ENCODE data around the gene MYOM1. TPM values are rescaled to one million over a fixed set of nuclear protein-coding genes. Genes with fewer than 3 reads are reported as not detected.
"Not testable (repeated sequence)": the region's sequence is repeated elsewhere in the genome, so short reads cannot be mapped to it uniquely, and the experiment has no call there.

The MYOM1 gene
- polyA plus RNA-seq, 4 donors: 1.5 to 7.9 (median 2.8) TPM

DNA sequence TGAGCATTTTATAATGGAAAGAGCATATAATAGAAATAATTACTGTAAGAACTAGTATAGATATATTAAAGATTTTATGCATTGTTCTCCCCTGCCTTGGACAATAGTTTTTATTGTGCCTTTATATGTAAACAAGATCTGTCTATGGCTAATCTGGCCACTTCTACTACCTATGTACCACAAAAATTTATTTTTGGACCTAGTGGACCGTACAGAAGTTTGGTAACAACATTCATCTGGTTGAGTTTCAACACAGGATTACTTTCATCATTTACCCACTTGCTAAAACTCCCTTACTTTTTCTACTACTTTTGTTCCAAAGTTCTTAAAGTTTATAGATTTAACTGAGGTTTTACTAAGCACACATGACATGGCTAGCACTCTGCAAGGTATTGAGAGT, 13.2 kb upstream of the MYOM1 start:
- peaks cover 0 to 3% (median 3%) of the 10 kb centered on the region in 3 donors for H3K4me1 ChIP-seq (ENCODE audit: control insufficient read depth in 3 of 3, insufficient read depth in 2 of 3, low read depth in 1 of 3, low read length in 2 of 3)
- peak overlapping the region; percentile 9 to 50 (median 46) for H3K27ac ChIP-seq (ENCODE audit: low read depth in 1 of 3, low read length in 2 of 3)
- FAIRE-seq (no peak), DNase-seq (no peak)
- 83 to 100% (median 87%) methylated on average over 1 of the region's 1 CpG for WGBS, 3 donors
- H3K27me3 ChIP-seq (ENCODE audit: control insufficient read depth in 3 of 3, insufficient read depth in 3 of 3, low read length in 3 of 3): no peaks in the 10 kb centered on the region
- no peaks in the 10 kb centered on the region for H3K9me3 ChIP-seq (ENCODE audit: control insufficient read depth in 2 of 2, insufficient read depth in 1 of 2, low read depth in 1 of 2, low read length in 1 of 2)
- no peak overlapping the region for H3K4me3 ChIP-seq (ENCODE audit: low read depth in 1 of 3, low read length in 3 of 3)
- H3K36me3 ChIP-seq (ENCODE audit: control insufficient read depth in 3 of 3, insufficient read depth in 2 of 3, low read depth in 1 of 3, low read length in 3 of 3): no peaks in the 10 kb centered on the region

DNA sequence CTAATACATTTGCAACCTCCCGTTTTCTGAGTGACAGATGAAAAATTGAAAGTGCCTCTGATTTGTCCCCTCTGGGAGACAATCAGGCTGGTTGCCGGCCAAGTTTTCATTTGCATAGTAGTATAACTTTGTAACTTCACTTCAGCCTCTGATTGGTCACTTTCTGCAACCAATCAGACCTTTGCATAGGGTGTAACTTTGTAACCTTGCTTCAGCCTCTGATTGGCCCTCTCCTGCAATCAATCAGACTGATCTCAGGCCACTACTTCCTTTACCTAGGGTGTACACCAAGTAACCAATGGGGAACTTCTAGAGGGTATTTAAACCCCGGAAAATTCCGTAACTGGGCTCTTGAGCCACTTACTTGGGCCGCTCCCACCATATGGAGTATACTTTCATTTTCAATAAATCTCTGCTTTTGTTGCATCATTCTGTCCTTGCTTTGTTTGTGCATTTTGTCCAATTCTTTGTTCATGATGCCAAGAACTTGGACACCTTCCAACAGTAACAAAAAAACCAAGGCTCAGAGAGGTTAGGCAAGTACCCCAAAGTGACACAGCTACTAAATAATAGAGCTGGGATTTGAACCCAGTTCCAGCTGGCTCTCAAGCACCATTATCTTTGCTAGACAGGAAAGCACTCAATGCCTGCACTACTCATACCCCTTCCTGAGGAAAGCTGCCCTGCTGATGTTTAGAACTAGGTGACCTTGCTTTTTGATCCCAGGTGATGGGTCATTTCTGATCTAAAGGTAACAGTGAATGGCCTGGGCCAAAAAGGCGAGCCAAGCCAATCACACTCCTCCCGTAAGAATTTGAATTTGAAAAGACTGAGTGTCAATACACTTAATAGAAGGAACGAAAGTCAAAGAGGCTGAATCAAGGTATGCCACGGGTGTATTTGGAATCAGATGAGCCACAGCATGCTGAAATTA, 10.9 kb upstream of the MYOM1 start:
- 80 to 85% (median 83%) methylated on average over 9 of the region's 9 CpGs for WGBS, 3 donors
- no peak overlapping the region for H3K27ac ChIP-seq (ENCODE audit: low read depth in 1 of 3, low read length in 2 of 3)
- no peaks in the 10 kb centered on the region for H3K27me3 ChIP-seq (ENCODE audit: control insufficient read depth in 3 of 3, insufficient read depth in 3 of 3, low read length in 3 of 3)
- H3K4me1 ChIP-seq (ENCODE audit: control insufficient read depth in 3 of 3, insufficient read depth in 2 of 3, low read depth in 1 of 3, low read length in 2 of 3): peaks cover 0 to 8% (median 4%) of the 10 kb centered on the region in 3 donors
- FAIRE-seq (no peak), DNase-seq (no peak)
- no peaks in the 10 kb centered on the region for H3K36me3 ChIP-seq (ENCODE audit: control insufficient read depth in 3 of 3, insufficient read depth in 2 of 3, low read depth in 1 of 3, low read length in 3 of 3)
- H3K4me3 ChIP-seq (ENCODE audit: low read depth in 1 of 3, low read length in 3 of 3): no peak overlapping the region
- H3K9me3 ChIP-seq (ENCODE audit: control insufficient read depth in 2 of 2, insufficient read depth in 1 of 2, low read depth in 1 of 2, low read length in 1 of 2): no peaks in the 10 kb centered on the region

DNA sequence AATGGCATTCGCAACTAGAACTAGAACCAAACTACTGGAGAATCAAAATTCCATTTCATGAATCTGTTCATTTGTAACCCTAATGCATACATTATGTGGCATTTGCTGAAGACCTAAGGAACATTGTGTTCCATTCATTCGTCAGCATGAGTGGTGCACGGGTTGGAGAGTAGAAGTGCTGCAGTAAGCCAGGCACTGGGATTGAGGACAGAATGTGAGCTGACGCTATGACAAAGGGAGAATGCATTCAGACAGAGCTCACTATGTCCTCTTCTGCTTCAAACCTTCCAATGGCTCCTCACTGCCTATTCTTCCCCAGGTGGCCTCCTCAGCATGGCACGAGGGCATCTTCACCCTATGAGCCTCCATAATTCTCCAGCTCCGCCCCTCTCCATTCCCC, 6.3 kb upstream of the MYOM1 start:
- Histone ChIP-seq H3K27me3 (ENCODE audit: control insufficient read depth in 3 of 3, insufficient read depth in 3 of 3, low read length in 3 of 3) (no peaks in the 10 kb centered on the region), H3K9me3 (ENCODE audit: control insufficient read depth in 2 of 2, insufficient read depth in 1 of 2, low read depth in 1 of 2, low read length in 1 of 2) (no peaks in the 10 kb centered on the region), H3K4me3 (ENCODE audit: low read depth in 1 of 3, low read length in 3 of 3) (no peak overlapping the region), H3K27ac (ENCODE audit: low read depth in 1 of 3, low read length in 2 of 3) (no peak overlapping the region), H3K36me3 (ENCODE audit: control insufficient read depth in 3 of 3, insufficient read depth in 2 of 3, low read depth in 1 of 3, low read length in 3 of 3) (no peaks in the 10 kb centered on the region), H3K4me1 (ENCODE audit: control insufficient read depth in 3 of 3, insufficient read depth in 2 of 3, low read depth in 1 of 3, low read length in 2 of 3) (peaks cover 0 to 21% (median 7%) of the 10 kb centered on the region in 3 donors)
- FAIRE-seq (no peak), DNase-seq (no peak)
- 90 to 94% (median 92%) methylated on average over 6 of the region's 6 CpGs for WGBS, 3 donors

GRCh38 chr18:3225588-3225987, 5.8 kb upstream of the MYOM1 start:
- FAIRE-seq (no peak), DNase-seq (peak; percentile 48 to 80)
- H3K4me3 ChIP-seq (ENCODE audit: low read depth in 1 of 3, low read length in 3 of 3): no peak overlapping the region

DNA sequence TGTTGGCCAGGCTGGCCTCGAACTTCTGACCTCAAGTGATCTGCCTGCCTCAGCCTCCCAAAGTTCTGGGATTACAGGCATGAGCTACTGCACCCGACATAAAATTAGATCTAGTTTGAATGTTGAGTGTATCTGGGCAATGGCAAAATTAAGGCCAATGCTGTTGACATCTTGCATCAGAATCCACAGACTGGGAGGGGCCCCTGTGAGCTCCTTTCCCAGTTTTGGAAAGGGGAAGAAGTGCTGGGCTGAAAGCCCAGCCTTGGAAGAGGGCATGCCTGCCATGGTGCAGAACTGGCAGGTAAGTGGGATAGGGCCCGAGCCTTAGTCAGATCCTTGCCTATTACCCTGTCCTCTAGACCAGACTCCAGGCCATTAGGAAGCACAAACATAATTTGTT, 4.5 kb upstream of the MYOM1 start:
- no peak for FAIRE-seq
- Histone ChIP-seq H3K9me3 (ENCODE audit: control insufficient read depth in 2 of 2, insufficient read depth in 1 of 2, low read depth in 1 of 2, low read length in 1 of 2) (no peaks in the 10 kb centered on the region), H3K36me3 (ENCODE audit: control insufficient read depth in 3 of 3, insufficient read depth in 2 of 3, low read depth in 1 of 3, low read length in 3 of 3) (no peaks in the 10 kb centered on the region), H3K4me1 (ENCODE audit: control insufficient read depth in 3 of 3, insufficient read depth in 2 of 3, low read depth in 1 of 3, low read length in 2 of 3) (peaks cover 0 to 31% (median 7%) of the 10 kb centered on the region in 3 donors), H3K27me3 (ENCODE audit: control insufficient read depth in 3 of 3, insufficient read depth in 3 of 3, low read length in 3 of 3) (no peaks in the 10 kb centered on the region), H3K4me3 (ENCODE audit: low read depth in 1 of 3, low read length in 3 of 3) (no peak overlapping the region), H3K27ac (ENCODE audit: low read depth in 1 of 3, low read length in 2 of 3) (no peak overlapping the region)
- no peak for DNase-seq
- 89 to 92% (median 89%) methylated on average over 3 of the region's 3 CpGs for WGBS, 3 donors

More at GRCh38 chr18:3225588-3225987, 5.8 kb upstream of the MYOM1 start:
- Histone ChIP-seq H3K27ac (ENCODE audit: low read depth in 1 of 3, low read length in 2 of 3) (peak overlapping the region in 2 of 3 donors; percentile 44 to 49), H3K36me3 (ENCODE audit: control insufficient read depth in 3 of 3, insufficient read depth in 2 of 3, low read depth in 1 of 3, low read length in 3 of 3) (no peaks in the 10 kb centered on the region), H3K4me1 (ENCODE audit: control insufficient read depth in 3 of 3, insufficient read depth in 2 of 3, low read depth in 1 of 3, low read length in 2 of 3) (peaks cover 0 to 22% (median 7%) of the 10 kb centered on the region in 3 donors), H3K27me3 (ENCODE audit: control insufficient read depth in 3 of 3, insufficient read depth in 3 of 3, low read length in 3 of 3) (no peaks in the 10 kb centered on the region), H3K9me3 (ENCODE audit: control insufficient read depth in 2 of 2, insufficient read depth in 1 of 2, low read depth in 1 of 2, low read length in 1 of 2) (no peaks in the 10 kb centered on the region)
- 23 to 59% (median 37%) methylated on average over 3 of the region's 3 CpGs for WGBS, 3 donors

DNA sequence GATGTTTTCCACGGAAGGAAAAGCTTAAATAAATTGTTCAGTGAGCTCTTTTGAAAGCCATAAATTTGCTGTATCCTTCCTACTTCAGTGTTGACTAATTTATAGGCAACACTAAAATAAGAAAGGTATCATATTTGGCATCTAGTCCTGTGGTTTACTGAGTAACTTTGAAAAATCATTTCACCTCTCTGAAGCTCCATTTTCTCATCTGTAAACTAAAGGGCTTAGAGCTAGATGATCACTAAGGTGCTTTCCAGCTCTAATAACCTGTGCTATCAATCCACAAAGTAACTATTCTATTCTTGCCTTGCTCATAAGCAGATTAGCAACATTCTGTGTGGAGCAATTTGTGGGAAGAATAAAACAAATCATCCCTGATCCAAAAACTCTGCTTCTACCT, 3.6 kb upstream of the MYOM1 start:
- Histone ChIP-seq H3K4me1 (ENCODE audit: control insufficient read depth in 3 of 3, insufficient read depth in 2 of 3, low read depth in 1 of 3, low read length in 2 of 3) (peaks cover 0 to 36% (median 7%) of the 10 kb centered on the region in 3 donors), H3K27ac (ENCODE audit: low read depth in 1 of 3, low read length in 2 of 3) (peak overlapping the region in 1 of 3 donors; percentile 26), H3K36me3 (ENCODE audit: control insufficient read depth in 3 of 3, insufficient read depth in 2 of 3, low read depth in 1 of 3, low read length in 3 of 3) (no peaks in the 10 kb centered on the region), H3K4me3 (ENCODE audit: low read depth in 1 of 3, low read length in 3 of 3) (no peak overlapping the region), H3K9me3 (ENCODE audit: control insufficient read depth in 2 of 2, insufficient read depth in 1 of 2, low read depth in 1 of 2, low read length in 1 of 2) (no peaks in the 10 kb centered on the region), H3K27me3 (ENCODE audit: control insufficient read depth in 3 of 3, insufficient read depth in 3 of 3, low read length in 3 of 3) (no peaks in the 10 kb centered on the region)
- WGBS, 3 donors: 54 to 63% (median 63%) methylated on average over 1 of the region's 1 CpG
- FAIRE-seq (no peak), DNase-seq (no peak)

GRCh38 chr18:3221496-3221895, 1.7 kb upstream of the MYOM1 start:
- Histone ChIP-seq H3K4me3 (ENCODE audit: low read depth in 1 of 3, low read length in 3 of 3) (no peak overlapping the region), H3K9me3 (ENCODE audit: control insufficient read depth in 2 of 2, insufficient read depth in 1 of 2, low read depth in 1 of 2, low read length in 1 of 2) (peaks cover 0 to 6% of the 10 kb centered on the region in 2 donors), H3K27me3 (ENCODE audit: control insufficient read depth in 3 of 3, insufficient read depth in 3 of 3, low read length in 3 of 3) (no peaks in the 10 kb centered on the region), H3K27ac (ENCODE audit: low read depth in 1 of 3, low read length in 2 of 3) (no peak overlapping the region), H3K4me1 (ENCODE audit: control insufficient read depth in 3 of 3, insufficient read depth in 2 of 3, low read depth in 1 of 3, low read length in 2 of 3) (peaks cover 0 to 49% (median 10%) of the 10 kb centered on the region in 3 donors), H3K36me3 (ENCODE audit: control insufficient read depth in 3 of 3, insufficient read depth in 2 of 3, low read depth in 1 of 3, low read length in 3 of 3) (no peaks in the 10 kb centered on the region)
- no peak for DNase-seq
- FAIRE-seq: no peak
- 93 to 96% (median 93%) methylated on average over 6 of the region's 6 CpGs for WGBS, 3 donors

GRCh38 chr18:3220868-3221267, 1.1 kb upstream of the MYOM1 start:
- not testable (repeated sequence) for H3K27me3 ChIP-seq (ENCODE audit: control insufficient read depth in 3 of 3, insufficient read depth in 3 of 3, low read length in 3 of 3); DNase-seq; FAIRE-seq; H3K9me3 ChIP-seq (ENCODE audit: control insufficient read depth in 2 of 2, insufficient read depth in 1 of 2, low read depth in 1 of 2, low read length in 1 of 2); H3K36me3 ChIP-seq (ENCODE audit: control insufficient read depth in 3 of 3, insufficient read depth in 2 of 3, low read depth in 1 of 3, low read length in 3 of 3); H3K4me3 ChIP-seq (ENCODE audit: low read depth in 1 of 3, low read length in 3 of 3)
- H3K4me1 ChIP-seq (ENCODE audit: control insufficient read depth in 3 of 3, insufficient read depth in 2 of 3, low read depth in 1 of 3, low read length in 2 of 3): peaks cover 0 to 49% (median 10%) of the 10 kb centered on the region in 3 donors
- peak overlapping the region in 1 of 3 donors; percentile 15 for H3K27ac ChIP-seq (ENCODE audit: low read depth in 1 of 3, low read length in 2 of 3)
- 89 to 90% (median 89%) methylated on average over 4 of the region's 4 CpGs for WGBS, 3 donors
